ENCODE measurements around the gene SCRG1.

- TF ChIP-seq GATA2 (IDR thresholded peaks at IDR 0.05; ENCODE audit: low read depth, low read length) (no peak), GATA3 (IDR thresholded peaks at IDR 0.05; ENCODE audit: low read depth, low read length) (no peak)
These were observed 28.8 kb downstream of the SCRG1 start for GRCh38 chr4:173370130-173370476.
